Measurements from ENCODE around the gene ANKRD23. TPM values are rescaled to one million over a fixed set of nuclear protein-coding genes. Genes with fewer than 3 reads are reported as not detected.
A peak's percentile ranks its signal among the peaks of the same experiment; 100 is the strongest.

Gene ANKRD23
- total and polyA plus RNA-seq, 2 experiments from 2014 or later: 3.3 to 11.0 TPM

GRCh38 chr2:96830044-96830562, 13.7 kb downstream of the ANKRD23 start:
- H3K27ac ChIP-seq: peak overlapping the region; percentile 28

GRCh38 chr2:96828874-96829273, 14.9 kb downstream of the ANKRD23 start:
- H3K4me1 ChIP-seq (ENCODE audit: low read depth): peaks cover 24% of the 10 kb centered on the region
- no peak overlapping the region for H3K4me3 ChIP-seq
- H3K9me3 ChIP-seq (ENCODE audit: low read depth): no peaks in the 10 kb centered on the region
- H3K27me3 ChIP-seq: no peaks in the 10 kb centered on the region
- no peak for TF ChIP-seq CTCF (IDR thresholded peaks at IDR 0.05; ENCODE audit: low read depth, low read length)
- no peak overlapping the region for H3K27ac ChIP-seq
- peaks cover 47% of the 10 kb centered on the region for H3K36me3 ChIP-seq
- no peak for DNase-seq (ENCODE audit: low read depth in 1 of 2, low spot score in 1 of 2)

More at GRCh38 chr2:96830044-96830562, 13.7 kb downstream of the ANKRD23 start:
- no peak for TF ChIP-seq CTCF (IDR thresholded peaks at IDR 0.05; ENCODE audit: low read depth, low read length)
- Histone ChIP-seq H3K4me3 (no peak overlapping the region), H3K36me3 (peaks cover 47% of the 10 kb centered on the region), H3K27me3 (no peaks in the 10 kb centered on the region), H3K9me3 (ENCODE audit: low read depth) (no peaks in the 10 kb centered on the region), H3K4me1 (ENCODE audit: low read depth) (peaks cover 17% of the 10 kb centered on the region)
- DNase-seq (ENCODE audit: low read depth in 1 of 2, low spot score in 1 of 2): no peak

GRCh38 chr2:96828436-96828835, 15.4 kb downstream of the ANKRD23 start:
- no peaks in the 10 kb centered on the region for H3K9me3 ChIP-seq (ENCODE audit: low read depth)
- no peaks in the 10 kb centered on the region for H3K27me3 ChIP-seq
- TF ChIP-seq CTCF (IDR thresholded peaks at IDR 0.05; ENCODE audit: low read depth, low read length): no peak
- DNase-seq (ENCODE audit: low read depth in 1 of 2, low spot score in 1 of 2): no peak
- H3K4me1 ChIP-seq (ENCODE audit: low read depth): peaks cover 21% of the 10 kb centered on the region
- H3K36me3 ChIP-seq: peaks cover 47% of the 10 kb centered on the region
- no peak overlapping the region for H3K4me3 ChIP-seq
- H3K27ac ChIP-seq: no peak overlapping the region

GRCh38 chr2:96826546-96827278, 17.1 kb downstream of the ANKRD23 start:
- H3K4me3 ChIP-seq: no peak overlapping the region
- H3K27me3 ChIP-seq: no peaks in the 10 kb centered on the region
- H3K27ac ChIP-seq: no peak overlapping the region
- no peak for TF ChIP-seq CTCF (IDR thresholded peaks at IDR 0.05; ENCODE audit: low read depth, low read length)
- peaks cover 36% of the 10 kb centered on the region for H3K36me3 ChIP-seq
- DNase-seq (ENCODE audit: low read depth in 1 of 2, low spot score in 1 of 2): no peak
- no peaks in the 10 kb centered on the region for H3K9me3 ChIP-seq (ENCODE audit: low read depth)
- peaks cover 8% of the 10 kb centered on the region for H3K4me1 ChIP-seq (ENCODE audit: low read depth)

GRCh38 chr2:96825057-96825456, 18.8 kb downstream of the ANKRD23 start:
- Histone ChIP-seq H3K27ac (no peak overlapping the region), H3K4me1 (ENCODE audit: low read depth) (peaks cover 24% of the 10 kb centered on the region), H3K9me3 (ENCODE audit: low read depth) (no peaks in the 10 kb centered on the region), H3K4me3 (no peak overlapping the region), H3K36me3 (peaks cover 24% of the 10 kb centered on the region), H3K27me3 (no peaks in the 10 kb centered on the region)
- no peak for DNase-seq (ENCODE audit: low read depth in 1 of 2, low spot score in 1 of 2)
- no peak for TF ChIP-seq CTCF (IDR thresholded peaks at IDR 0.05; ENCODE audit: low read depth, low read length)
